ENCODE measurements around the gene ARHGEF16. TPM values are rescaled to one million over a fixed set of nuclear protein-coding genes. Genes with fewer than 3 reads are reported as not detected.
A peak's percentile ranks its signal among the peaks of the same experiment; 100 is the strongest.

ARHGEF16 gene
- total RNA-seq, 1 donor from 2014 or later: 4.1 TPM

GRCh38 chr1:3495776-3496745 lies 41.6 kb downstream of the ARHGEF16 start:
- Histone ChIP-seq H3K27ac (ENCODE audit: low read depth, low read length) (no peak overlapping the region), H3K4me1 (ENCODE audit: insufficient read depth, low read length) (peaks cover 16% of the 10 kb centered on the region), H3K4me3 (ENCODE audit: insufficient read depth, low read depth, low read length) (no peak overlapping the region), H4K20me1 (ENCODE audit: insufficient read depth, low read length) (no peaks in the 10 kb centered on the region), H2AFZ (ENCODE audit: low read depth, low read length) (no peak overlapping the region), H3K4me2 (ENCODE audit: low read length) (peak overlapping the region; percentile 52), H3K79me2 (ENCODE audit: insufficient read depth, low read length) (no peaks in the 10 kb centered on the region), H3K27me3 (ENCODE audit: insufficient read depth, low read length) (no peaks in the 10 kb centered on the region), H3K36me3 (ENCODE audit: insufficient read depth, low read length) (no peaks in the 10 kb centered on the region), H3K9me3 (ENCODE audit: insufficient read depth, low read depth, low read length) (no peaks in the 10 kb centered on the region), H3K9ac (ENCODE audit: low read length) (no peak overlapping the region)
- Mint-ChIP-seq H3K9me3 (ENCODE audit: unreplicated experiment) (no peaks in the 10 kb centered on the region), H3K27ac (ENCODE audit: unreplicated experiment) (no peak overlapping the region), H3K36me3 (ENCODE audit: low read depth, unreplicated experiment) (no peaks in the 10 kb centered on the region), H3K4me3 (ENCODE audit: unreplicated experiment) (no peak overlapping the region), H3K27me3 (ENCODE audit: low read depth, unreplicated experiment) (no peaks in the 10 kb centered on the region), H3K4me1 (ENCODE audit: low read depth, unreplicated experiment) (no peaks in the 10 kb centered on the region)
- peak; percentile 31 for DNase-seq (ENCODE audit: low read depth)
- no peak for TF ChIP-seq EZH2 (IDR thresholded peaks at IDR 0.05; ENCODE audit: insufficient read depth, low read length)
- TF ChIP-seq CTCF (IDR thresholded peaks at IDR 0.05; ENCODE audit: insufficient read depth, low read depth, low read length): no peak
- FAIRE-seq: no peak

- Mint-ChIP-seq H3K4me1 (ENCODE audit: low read depth, unreplicated experiment) (no peaks in the 10 kb centered on the region), H3K36me3 (ENCODE audit: low read depth, unreplicated experiment) (no peaks in the 10 kb centered on the region), H3K27me3 (ENCODE audit: low read depth, unreplicated experiment) (no peaks in the 10 kb centered on the region), H3K4me3 (ENCODE audit: unreplicated experiment) (no peak overlapping the region), H3K9me3 (ENCODE audit: unreplicated experiment) (no peaks in the 10 kb centered on the region), H3K27ac (ENCODE audit: unreplicated experiment) (no peak overlapping the region)
- Histone ChIP-seq H3K27me3 (ENCODE audit: insufficient read depth, low read length) (no peaks in the 10 kb centered on the region), H3K9me3 (ENCODE audit: insufficient read depth, low read depth, low read length) (no peaks in the 10 kb centered on the region), H2AFZ (ENCODE audit: low read depth, low read length) (no peak overlapping the region), H3K27ac (ENCODE audit: low read depth, low read length) (no peak overlapping the region), H3K9ac (ENCODE audit: low read length) (no peak overlapping the region), H3K4me1 (ENCODE audit: insufficient read depth, low read length) (peaks cover 14% of the 10 kb centered on the region), H3K79me2 (ENCODE audit: insufficient read depth, low read length) (no peaks in the 10 kb centered on the region), H3K36me3 (ENCODE audit: insufficient read depth, low read length) (no peaks in the 10 kb centered on the region), H3K4me3 (ENCODE audit: insufficient read depth, low read depth, low read length) (no peak overlapping the region), H3K4me2 (ENCODE audit: low read length) (no peak overlapping the region), H4K20me1 (ENCODE audit: insufficient read depth, low read length) (no peaks in the 10 kb centered on the region)
- FAIRE-seq (no peak), DNase-seq (ENCODE audit: low read depth) (no peak)
- no peak for TF ChIP-seq EZH2 (IDR thresholded peaks at IDR 0.05; ENCODE audit: insufficient read depth, low read length)
- TF ChIP-seq CTCF (IDR thresholded peaks at IDR 0.05; ENCODE audit: insufficient read depth, low read depth, low read length): no peak
Observed at GRCh38 chr1:3496916-3497315, 42.5 kb downstream of the ARHGEF16 start.

- Mint-ChIP-seq H3K27me3 (ENCODE audit: low read depth, unreplicated experiment) (no peaks in the 10 kb centered on the region), H3K4me3 (ENCODE audit: unreplicated experiment) (no peak overlapping the region), H3K9me3 (ENCODE audit: unreplicated experiment) (no peaks in the 10 kb centered on the region), H3K36me3 (ENCODE audit: low read depth, unreplicated experiment) (no peaks in the 10 kb centered on the region), H3K27ac (ENCODE audit: unreplicated experiment) (no peak overlapping the region), H3K4me1 (ENCODE audit: low read depth, unreplicated experiment) (no peaks in the 10 kb centered on the region)
- Histone ChIP-seq H3K9me3 (ENCODE audit: insufficient read depth, low read depth, low read length) (no peaks in the 10 kb centered on the region), H3K4me2 (ENCODE audit: low read length) (no peak overlapping the region), H4K20me1 (ENCODE audit: insufficient read depth, low read length) (no peaks in the 10 kb centered on the region), H3K36me3 (ENCODE audit: insufficient read depth, low read length) (no peaks in the 10 kb centered on the region), H3K27ac (ENCODE audit: low read depth, low read length) (no peak overlapping the region), H2AFZ (ENCODE audit: low read depth, low read length) (no peak overlapping the region), H3K27me3 (ENCODE audit: insufficient read depth, low read length) (no peaks in the 10 kb centered on the region), H3K9ac (ENCODE audit: low read length) (no peak overlapping the region), H3K4me3 (ENCODE audit: insufficient read depth, low read depth, low read length) (no peak overlapping the region), H3K79me2 (ENCODE audit: insufficient read depth, low read length) (no peaks in the 10 kb centered on the region), H3K4me1 (ENCODE audit: insufficient read depth, low read length) (peaks cover 14% of the 10 kb centered on the region)
- DNase-seq (ENCODE audit: low read depth) (no peak), FAIRE-seq (no peak)
- TF ChIP-seq EZH2 (IDR thresholded peaks at IDR 0.05; ENCODE audit: insufficient read depth, low read length): no peak
- no peak for TF ChIP-seq CTCF (IDR thresholded peaks at IDR 0.05; ENCODE audit: insufficient read depth, low read depth, low read length)
Observed at GRCh38 chr1:3497521-3497920, 43.1 kb downstream of the ARHGEF16 start.
